ENCODE data around the gene SLC11A1. TPM values are rescaled to one million over a fixed set of nuclear protein-coding genes. Genes with fewer than 3 reads are reported as not detected.

Gene SLC11A1
- total and polyA plus RNA-seq, 2 donors (not counting 1 experiment from before 2014, with no cell fraction given), result 0.03 to 0.17 TPM

DNA sequence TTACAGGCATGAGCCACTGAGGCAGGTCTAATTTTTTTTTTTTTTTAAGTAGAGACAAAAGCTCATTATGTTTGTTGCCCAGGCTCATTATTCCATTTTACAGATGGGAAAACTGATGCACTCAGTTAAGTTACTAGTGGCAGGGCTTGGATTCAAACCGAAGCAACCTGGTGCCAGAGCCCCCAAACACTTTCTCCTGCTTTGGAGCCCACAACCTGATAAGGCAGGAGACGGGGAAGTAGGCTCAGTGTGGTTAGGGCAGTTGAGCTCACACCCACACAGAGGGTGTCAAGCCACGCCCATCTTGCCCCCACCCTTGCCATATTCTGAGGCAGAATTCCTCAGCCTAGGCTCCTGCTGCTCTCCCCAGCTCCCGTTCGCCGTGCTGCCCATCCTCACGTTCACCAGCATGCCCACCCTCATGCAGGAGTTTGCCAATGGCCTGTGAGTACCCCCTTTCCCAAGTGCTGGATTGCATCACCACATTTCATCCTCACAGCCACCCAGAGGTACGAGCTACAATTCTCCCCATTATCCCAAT is 11.7 kb downstream of the SLC11A1 start:
- TF ChIP-seq EZH2 (IDR thresholded peaks at IDR 0.05; ENCODE audit: low read length, missing control alignments) (no peak), CTCF (conservative IDR thresholded peaks at IDR 0.05 in 1 of 2, IDR thresholded peaks at IDR 0.05 in 1 of 2; ENCODE audit: low read depth in 1 of 2, low read length in 2 of 2) (no peak)
- Histone ChIP-seq H3K27me3 (ENCODE audit: control insufficient read depth, insufficient read depth, low read length) (no peaks in the 10 kb centered on the region), H3K27ac (ENCODE audit: insufficient read depth, low read length) (no peak overlapping the region), H3K4me3 (replicated peaks in 1 of 4; ENCODE audit: control extremely low read depth in 1 of 4, insufficient read depth in 1 of 4, low read depth in 3 of 4, low read length in 4 of 4) (no peak overlapping the region), H3K4me1 (ENCODE audit: control insufficient read depth, extremely low read depth, insufficient read depth, low read length) (peaks cover 14% of the 10 kb centered on the region), H4K20me1 (ENCODE audit: control insufficient read depth, extremely low read depth, insufficient read depth, low read length) (no peaks in the 10 kb centered on the region), H3K36me3 (ENCODE audit: control insufficient read depth, insufficient read depth, low read length) (no peaks in the 10 kb centered on the region), H2AFZ (ENCODE audit: low read length) (no peak overlapping the region), H3K4me2 (ENCODE audit: extremely low read depth, insufficient read depth, low read length) (no peak overlapping the region), H3K9me3 (ENCODE audit: control insufficient read depth, insufficient read depth, low read depth, low read length) (no peaks in the 10 kb centered on the region), H3K79me2 (ENCODE audit: control insufficient read depth, insufficient read depth, low read length) (no peaks in the 10 kb centered on the region), H3K9ac (ENCODE audit: insufficient read depth, low read length) (no peak overlapping the region)
- DNase-seq (ENCODE audit: low read depth in 2 of 2), result no peak

DNA sequence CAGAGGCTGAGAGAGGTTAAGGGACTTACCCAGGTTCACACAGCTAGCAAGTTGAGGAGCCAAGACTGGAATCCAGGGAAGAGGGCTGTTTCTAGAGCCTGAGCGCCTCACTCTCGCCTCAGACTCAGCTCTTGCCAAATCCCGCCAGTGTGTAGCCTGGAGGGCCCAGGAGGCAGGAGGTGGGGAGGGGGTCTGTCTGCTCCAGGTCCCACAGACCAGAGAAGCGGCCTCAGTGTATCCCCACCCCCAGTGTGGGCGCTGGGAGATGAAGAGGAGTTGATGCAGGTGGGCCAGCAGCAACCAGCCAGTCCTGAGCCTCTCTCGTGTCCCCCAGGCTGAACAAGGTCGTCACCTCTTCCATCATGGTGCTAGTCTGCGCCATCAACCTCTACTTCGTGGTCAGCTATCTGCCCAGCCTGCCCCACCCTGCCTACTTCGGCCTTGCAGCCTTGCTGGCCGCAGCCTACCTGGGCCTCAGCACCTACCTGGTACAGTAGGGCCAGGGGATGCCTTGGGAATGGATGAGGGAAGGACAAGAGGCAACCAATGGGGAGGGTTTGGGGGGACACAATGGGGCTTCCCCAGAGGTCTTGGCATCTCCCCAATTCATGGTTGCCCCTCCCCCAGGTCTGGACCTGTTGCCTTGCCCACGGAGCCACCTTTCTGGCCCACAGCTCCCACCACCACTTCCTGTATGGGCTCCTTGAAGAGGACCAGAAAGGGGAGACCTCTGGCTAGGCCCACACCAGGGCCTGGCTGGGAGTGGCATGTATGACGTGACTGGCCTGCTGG is 12.4 kb downstream of the SLC11A1 start:
- Histone ChIP-seq H3K4me2 (ENCODE audit: extremely low read depth, insufficient read depth, low read length) (no peak overlapping the region), H3K4me1 (ENCODE audit: control insufficient read depth, extremely low read depth, insufficient read depth, low read length) (peaks cover 16% of the 10 kb centered on the region), H2AFZ (ENCODE audit: low read length) (no peak overlapping the region), H3K9me3 (ENCODE audit: control insufficient read depth, insufficient read depth, low read depth, low read length) (no peaks in the 10 kb centered on the region), H3K27ac (ENCODE audit: insufficient read depth, low read length) (no peak overlapping the region), H3K79me2 (ENCODE audit: control insufficient read depth, insufficient read depth, low read length) (no peaks in the 10 kb centered on the region), H3K27me3 (ENCODE audit: control insufficient read depth, insufficient read depth, low read length) (no peaks in the 10 kb centered on the region), H3K4me3 (replicated peaks in 1 of 4; ENCODE audit: control extremely low read depth in 1 of 4, insufficient read depth in 1 of 4, low read depth in 3 of 4, low read length in 4 of 4) (no peak overlapping the region), H3K36me3 (ENCODE audit: control insufficient read depth, insufficient read depth, low read length) (no peaks in the 10 kb centered on the region), H4K20me1 (ENCODE audit: control insufficient read depth, extremely low read depth, insufficient read depth, low read length) (no peaks in the 10 kb centered on the region), H3K9ac (ENCODE audit: insufficient read depth, low read length) (no peak overlapping the region)
- DNase-seq (ENCODE audit: low read depth in 2 of 2), result no peak
- no peak for TF ChIP-seq CTCF (conservative IDR thresholded peaks at IDR 0.05 in 1 of 2, IDR thresholded peaks at IDR 0.05 in 1 of 2; ENCODE audit: low read depth in 1 of 2, low read length in 2 of 2)
- TF ChIP-seq EZH2 (IDR thresholded peaks at IDR 0.05; ENCODE audit: low read length, missing control alignments), result no peak

DNA sequence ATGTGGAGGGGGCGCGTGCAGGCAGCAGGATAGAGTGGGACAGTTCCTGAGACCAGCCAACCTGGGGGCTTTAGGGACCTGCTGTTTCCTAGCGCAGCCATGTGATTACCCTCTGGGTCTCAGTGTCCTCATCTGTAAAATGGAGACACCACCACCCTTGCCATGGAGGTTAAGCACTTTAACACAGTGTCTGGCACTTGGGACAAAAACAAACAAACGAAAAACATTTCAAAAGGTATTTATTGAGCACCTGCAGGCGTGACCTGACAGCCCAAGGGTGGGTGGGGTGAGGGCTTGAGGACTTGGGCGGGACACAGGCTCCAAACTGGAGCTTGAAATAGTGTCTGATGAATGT is 13.0 kb downstream of the SLC11A1 start:
- Histone ChIP-seq H3K4me3 (replicated peaks in 1 of 4; ENCODE audit: control extremely low read depth in 1 of 4, insufficient read depth in 1 of 4, low read depth in 3 of 4, low read length in 4 of 4) (no peak overlapping the region), H3K4me2 (ENCODE audit: extremely low read depth, insufficient read depth, low read length) (no peak overlapping the region), H3K36me3 (ENCODE audit: control insufficient read depth, insufficient read depth, low read length) (no peaks in the 10 kb centered on the region), H3K9ac (ENCODE audit: insufficient read depth, low read length) (no peak overlapping the region), H3K27ac (ENCODE audit: insufficient read depth, low read length) (no peak overlapping the region), H3K27me3 (ENCODE audit: control insufficient read depth, insufficient read depth, low read length) (no peaks in the 10 kb centered on the region), H2AFZ (ENCODE audit: low read length) (no peak overlapping the region), H4K20me1 (ENCODE audit: control insufficient read depth, extremely low read depth, insufficient read depth, low read length) (no peaks in the 10 kb centered on the region), H3K4me1 (ENCODE audit: control insufficient read depth, extremely low read depth, insufficient read depth, low read length) (peaks cover 16% of the 10 kb centered on the region), H3K79me2 (ENCODE audit: control insufficient read depth, insufficient read depth, low read length) (peaks cover under 1% of the 10 kb centered on the region), H3K9me3 (ENCODE audit: control insufficient read depth, insufficient read depth, low read depth, low read length) (no peaks in the 10 kb centered on the region)
- DNase-seq (ENCODE audit: low read depth in 2 of 2), result no peak
- TF ChIP-seq EZH2 (IDR thresholded peaks at IDR 0.05; ENCODE audit: low read length, missing control alignments) (no peak), CTCF (conservative IDR thresholded peaks at IDR 0.05 in 1 of 2, IDR thresholded peaks at IDR 0.05 in 1 of 2; ENCODE audit: low read depth in 1 of 2, low read length in 2 of 2) (no peak)
